GM10266 (cell line): Measurements from ENCODE around the gene GARIN1A.
"Not testable (repeated sequence)": the region's sequence is repeated elsewhere in the genome, so short reads cannot be mapped to it uniquely, and the experiment has no call there.

ENCODE experiments used
- DNase-seq: peaks from one replicate; pipeline ENCODE4 v3.0.0; 2012; ENCODE audit errors: extremely low spot score
- TF ChIP-seq, protein P1 (sequence below): IDR thresholded peaks from 2 replicates; pipeline ENCODE4 v1.5.1; 2012; ENCODE audit warnings: mild to moderate bottlenecking, low read depth; ENCODE audit not compliant: control insufficient read depth, insufficient read depth; ENCODE audit errors: missing control alignments

The GARIN1A gene

DNA sequence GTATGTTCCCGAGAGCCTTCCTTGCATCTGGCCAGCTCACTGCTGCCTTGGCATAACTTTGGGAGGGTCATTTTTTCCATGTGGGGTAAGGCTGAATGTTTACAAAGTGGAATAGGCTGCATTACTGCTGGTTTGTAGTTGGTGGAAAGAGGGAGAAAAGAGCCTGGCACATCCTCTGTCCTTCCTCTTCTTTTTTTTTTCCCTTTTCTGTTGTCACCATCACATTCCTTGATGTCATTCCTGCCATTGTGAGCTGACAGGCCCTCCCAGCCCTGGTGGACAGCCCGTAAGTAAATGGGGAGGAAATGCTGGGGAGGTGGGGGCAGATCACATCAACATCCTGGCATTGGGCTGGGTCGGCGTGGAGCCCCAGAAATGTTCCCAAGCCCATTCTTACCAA lies at the start of gene GARIN1A:
Gene GARIN1A (plus strand): TSS at position 301 of the 400 bp plus-strand sequence. CDS start 106 bp downstream, outside the sequence.
- TF ChIP-seq, protein P1, sequence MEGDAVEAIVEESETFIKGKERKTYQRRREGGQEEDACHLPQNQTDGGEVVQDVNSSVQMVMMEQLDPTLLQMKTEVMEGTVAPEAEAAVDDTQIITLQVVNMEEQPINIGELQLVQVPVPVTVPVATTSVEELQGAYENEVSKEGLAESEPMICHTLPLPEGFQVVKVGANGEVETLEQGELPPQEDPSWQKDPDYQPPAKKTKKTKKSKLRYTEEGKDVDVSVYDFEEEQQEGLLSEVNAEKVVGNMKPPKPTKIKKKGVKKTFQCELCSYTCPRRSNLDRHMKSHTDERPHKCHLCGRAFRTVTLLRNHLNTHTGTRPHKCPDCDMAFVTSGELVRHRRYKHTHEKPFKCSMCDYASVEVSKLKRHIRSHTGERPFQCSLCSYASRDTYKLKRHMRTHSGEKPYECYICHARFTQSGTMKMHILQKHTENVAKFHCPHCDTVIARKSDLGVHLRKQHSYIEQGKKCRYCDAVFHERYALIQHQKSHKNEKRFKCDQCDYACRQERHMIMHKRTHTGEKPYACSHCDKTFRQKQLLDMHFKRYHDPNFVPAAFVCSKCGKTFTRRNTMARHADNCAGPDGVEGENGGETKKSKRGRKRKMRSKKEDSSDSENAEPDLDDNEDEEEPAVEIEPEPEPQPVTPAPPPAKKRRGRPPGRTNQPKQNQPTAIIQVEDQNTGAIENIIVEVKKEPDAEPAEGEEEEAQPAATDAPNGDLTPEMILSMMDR: no peak
- DNase-seq: no peak

DNA sequence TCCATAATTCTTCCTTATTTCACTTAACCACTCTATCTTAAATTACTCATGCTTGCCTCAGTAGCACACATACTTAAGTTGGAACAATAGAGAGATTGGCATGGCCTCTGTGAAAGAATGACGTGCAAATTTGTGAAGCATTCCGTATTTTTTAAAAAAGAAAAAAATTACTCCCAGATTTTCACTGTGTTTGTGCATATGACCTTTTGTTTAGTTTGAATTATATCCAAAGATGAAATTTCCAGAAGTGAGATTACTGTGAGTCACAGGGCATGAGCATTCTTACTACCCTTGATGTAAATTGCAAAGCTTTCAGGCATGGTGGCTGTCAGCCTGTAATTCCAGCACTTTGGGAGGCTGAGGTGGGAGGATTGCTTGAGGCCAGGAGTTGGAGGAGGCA lies 45.0 kb upstream of the GARIN1A start:
- DNase-seq: not testable (repeated sequence)

DNA sequence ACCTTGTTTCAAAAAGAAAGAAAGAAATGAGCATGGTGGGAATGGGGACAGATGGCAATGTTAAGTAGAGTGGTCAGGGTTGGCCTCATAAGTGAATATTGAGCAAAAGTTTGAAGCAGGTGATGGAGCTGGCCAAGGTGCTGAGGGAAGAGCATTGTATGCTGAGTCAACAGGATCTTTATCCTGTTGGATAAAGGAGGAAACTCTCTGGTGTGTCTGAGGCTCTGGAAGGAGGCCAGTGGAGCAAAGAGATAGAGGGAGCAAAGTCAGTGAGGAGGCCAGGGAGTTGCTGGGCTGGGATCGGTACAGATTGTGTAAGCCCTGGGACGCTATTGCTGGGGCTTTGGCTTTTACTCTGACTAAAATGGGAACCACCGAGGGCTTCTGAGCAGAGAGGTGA lies 38.2 kb upstream of the GARIN1A start:
- DNase-seq: not testable (repeated sequence)

DNA sequence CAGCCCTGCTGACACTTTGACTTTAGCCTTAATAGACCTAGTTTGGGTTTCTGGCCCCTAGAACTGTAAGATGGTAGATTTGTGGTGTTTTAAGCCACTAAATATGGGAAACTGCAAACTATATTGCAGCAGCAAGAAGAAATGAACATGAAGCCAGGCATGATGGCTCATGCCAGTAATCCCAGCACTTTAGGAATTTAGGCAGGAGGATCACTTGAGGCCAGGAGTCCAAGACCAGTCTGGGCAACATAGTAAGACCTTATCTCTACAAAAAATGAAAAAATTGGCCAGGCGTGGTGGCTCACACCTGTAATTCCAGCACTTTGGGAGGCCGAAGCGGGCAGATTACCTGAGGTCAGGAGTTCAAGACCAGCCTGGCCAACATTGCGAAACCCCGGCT lies 26.9 kb upstream of the GARIN1A start:
- DNase-seq: not testable (repeated sequence)

DNA sequence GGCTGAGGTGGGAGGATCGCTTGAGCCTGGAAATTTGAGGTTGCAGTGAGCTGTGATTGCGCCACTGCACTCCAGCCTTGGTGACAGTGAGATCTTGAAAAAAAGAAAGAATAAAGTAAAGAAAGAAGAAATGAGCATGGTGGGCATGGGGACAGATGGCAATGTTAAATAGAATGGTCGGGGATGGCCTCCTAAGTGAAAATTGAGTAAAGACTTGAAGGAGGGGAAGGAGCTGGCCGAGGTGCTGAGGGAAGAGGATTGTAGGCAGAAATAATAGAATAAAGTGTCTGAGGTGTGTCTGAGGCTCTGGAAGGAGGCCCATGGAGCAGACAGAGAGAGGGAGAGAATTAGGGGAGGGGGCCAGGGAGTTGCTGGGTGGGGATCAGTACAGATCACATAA lies 26.2 kb upstream of the GARIN1A start:
- not testable (repeated sequence) for DNase-seq

DNA sequence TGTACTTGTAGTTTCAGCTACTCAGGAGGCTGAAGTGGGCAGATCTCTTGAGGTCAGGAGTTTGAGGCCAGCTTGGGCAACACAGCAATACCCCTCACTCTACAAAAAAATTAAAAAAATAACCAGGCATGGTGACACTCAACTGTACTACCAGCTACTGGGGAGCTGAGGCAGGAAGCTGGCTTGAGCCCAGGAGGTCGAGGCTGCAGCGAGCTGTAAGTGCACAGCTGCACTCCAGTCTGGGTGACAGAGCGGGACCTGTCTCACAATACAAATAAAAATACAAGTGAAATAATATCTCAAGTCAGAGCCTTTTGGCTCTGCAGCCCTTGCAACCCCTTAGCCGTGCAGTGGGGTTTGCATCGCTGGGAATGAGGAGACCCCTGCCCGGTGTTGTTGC lies 25.2 kb upstream of the GARIN1A start:
- DNase-seq: not testable (repeated sequence)

DNA sequence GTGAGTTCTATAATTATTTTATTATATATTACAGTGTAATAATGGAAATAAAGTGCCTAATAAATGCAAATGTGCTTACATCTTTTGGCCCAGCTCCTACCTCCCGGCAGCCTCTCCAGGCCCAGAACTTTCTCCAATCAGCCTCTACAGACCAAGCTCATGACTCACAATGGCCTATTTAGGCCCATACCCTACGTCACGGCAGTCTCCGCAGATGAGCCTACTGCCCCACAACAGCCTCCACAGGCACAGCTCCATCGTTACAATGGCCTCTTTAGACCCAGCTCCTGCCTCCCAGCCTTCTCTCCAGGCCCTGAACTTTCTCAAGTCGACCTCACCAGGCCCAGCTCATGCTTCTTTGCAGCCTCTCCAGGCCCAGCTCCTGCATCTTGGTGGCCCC lies 21.0 kb upstream of the GARIN1A start:
- not testable (repeated sequence) for DNase-seq

DNA sequence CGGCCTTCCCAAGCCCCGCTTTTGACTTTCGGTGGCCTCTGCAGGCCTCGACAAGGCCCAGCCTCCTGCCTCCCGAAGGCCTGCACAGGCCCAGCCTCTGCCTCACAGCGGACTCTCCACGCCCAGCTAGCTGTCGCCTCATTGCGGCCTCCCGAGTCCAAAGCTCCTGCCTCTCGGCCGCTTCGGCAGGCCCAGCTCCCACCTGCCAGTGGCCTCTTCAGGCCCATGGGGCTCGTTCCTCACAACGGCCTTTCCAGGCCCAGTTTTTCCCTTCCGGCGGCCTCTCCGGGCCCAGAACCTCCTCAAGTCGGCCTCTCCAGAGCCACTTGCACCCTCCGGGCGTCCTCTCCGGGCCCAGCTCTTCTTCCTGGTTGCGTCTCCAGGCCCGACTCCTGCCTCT lies 19.5 kb upstream of the GARIN1A start:
- not testable (repeated sequence) for DNase-seq

DNA sequence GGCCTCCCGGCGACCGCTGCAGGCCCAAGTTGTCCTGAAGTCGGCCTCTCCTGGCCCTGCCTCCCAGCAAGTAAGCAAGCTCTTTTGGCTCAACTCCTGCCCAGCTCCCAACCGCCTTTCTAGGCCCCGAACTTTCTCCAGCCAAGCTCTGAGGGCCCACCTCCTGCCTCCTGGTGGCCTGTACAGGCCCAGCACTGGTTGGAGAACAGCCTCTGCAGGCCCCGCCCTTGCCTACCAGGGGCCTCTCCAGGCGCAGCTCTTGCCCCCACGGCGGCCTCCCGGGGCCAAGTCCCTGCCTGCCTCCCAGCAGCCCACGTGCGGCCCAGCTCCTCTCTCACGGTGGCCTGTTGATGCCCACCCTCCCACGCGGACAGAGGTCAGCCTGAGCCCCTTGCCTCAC lies 18.9 kb upstream of the GARIN1A start:
- not testable (repeated sequence) for DNase-seq

DNA sequence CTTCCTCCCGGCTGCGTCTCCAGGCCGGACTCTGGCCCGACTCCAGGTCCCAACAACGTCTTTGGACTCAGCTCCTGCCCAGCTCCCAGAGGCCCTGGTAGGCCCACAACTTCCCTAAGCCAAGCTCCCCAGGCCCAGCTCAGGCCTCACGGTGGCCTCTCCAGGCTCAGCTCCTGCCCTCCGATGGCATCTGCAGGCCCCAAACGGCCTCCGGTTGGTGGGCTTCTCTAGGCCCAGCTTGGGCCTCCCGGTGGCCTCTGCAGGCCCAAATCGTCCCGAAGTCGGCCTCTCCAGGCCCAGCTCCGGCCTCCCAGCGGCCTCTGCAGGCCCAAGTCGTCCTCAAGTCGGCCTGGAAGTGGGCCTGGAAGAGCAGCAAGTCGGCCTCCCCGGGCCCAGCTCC lies 18.0 kb upstream of the GARIN1A start:
- not testable (repeated sequence) for DNase-seq

DNA sequence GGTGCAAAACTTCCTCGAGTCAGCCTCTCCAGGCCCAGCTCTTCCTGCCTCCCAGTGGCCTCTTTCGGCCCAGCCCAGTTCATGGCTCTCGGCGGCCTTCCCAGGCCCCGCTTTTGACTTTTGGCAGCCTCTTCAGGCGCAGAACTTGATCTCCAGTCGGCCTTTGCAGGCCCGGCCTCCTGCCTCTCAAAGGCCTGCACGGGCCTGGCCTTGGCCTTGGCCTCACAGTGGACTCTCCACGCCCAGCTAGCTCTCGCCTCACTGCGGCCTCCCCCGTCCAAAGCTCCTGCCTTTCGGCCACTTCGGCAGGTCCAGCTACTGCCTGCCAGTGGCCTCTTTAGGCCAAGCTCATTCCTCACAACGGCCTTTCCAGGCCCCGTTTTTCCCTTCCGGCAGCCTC lies 17.6 kb upstream of the GARIN1A start:
- not testable (repeated sequence) for DNase-seq

DNA sequence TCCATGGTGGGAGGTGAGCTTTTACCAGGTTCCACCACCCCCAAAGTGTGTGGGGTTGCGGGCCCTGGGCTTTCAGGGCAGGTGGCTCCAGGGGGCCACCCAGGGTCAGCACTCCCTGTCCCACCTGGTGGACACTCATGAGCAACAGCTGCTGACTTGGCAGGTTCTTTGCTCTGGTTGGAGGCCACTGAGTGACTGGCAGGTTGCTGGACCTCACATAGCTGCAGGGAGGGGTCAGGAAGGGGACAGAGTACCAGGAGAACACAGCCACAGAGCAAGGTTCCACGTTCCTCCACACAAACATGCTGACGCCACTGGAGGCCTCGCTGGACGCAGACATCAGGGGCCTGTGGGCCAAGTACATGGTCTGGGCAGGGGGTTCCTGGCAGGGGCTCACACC lies 13.7 kb upstream of the GARIN1A start:
- not testable (repeated sequence) for DNase-seq

DNA sequence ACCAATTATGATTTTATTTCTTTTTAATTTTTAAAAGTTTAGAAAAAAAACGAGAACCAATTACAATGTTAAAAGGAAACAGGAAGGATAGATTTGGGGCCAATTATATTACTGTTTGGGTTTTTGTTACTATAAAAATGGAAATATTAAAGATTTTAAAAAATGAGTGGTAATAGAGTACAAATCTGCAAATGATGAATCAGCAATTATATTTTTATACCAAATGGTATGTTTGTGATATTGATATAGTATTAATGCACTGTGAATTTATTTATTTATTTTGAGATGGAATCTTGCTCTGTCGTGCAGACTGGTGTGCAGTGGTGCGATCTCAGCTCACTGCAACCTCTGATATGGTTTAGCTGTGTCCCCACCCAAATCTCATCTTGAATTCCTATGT lies 11.5 kb upstream of the GARIN1A start:
- TF ChIP-seq, protein P1: no peak

DNA sequence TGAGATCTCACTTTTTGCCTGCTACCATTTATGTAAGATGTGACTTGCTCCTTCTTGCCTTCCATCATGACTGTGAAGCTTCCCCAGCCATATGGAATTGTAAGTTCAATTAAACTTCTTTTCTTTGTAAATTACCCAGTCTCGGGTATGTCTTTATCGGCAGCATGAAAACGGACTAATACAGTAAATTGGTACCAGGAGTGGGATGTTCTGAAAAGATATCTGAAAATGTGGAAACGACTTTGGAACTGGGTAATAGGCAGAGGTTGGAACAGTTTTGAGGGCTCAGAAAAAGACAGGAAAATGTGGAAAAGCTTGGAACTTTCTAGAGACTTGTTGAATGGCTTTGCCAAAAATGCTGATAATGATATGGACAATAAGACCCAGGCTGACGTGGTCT lies 10.6 kb upstream of the GARIN1A start:
- TF ChIP-seq, protein P1: no peak
- DNase-seq: no peak

More for the DNA sequence above, 11.5 kb upstream of the GARIN1A start:
- no peak for DNase-seq
